Measurements from ENCODE around the gene CHN1.

CHN1 gene

GRCh38 chr2:174981331-174981730 lies 23.9 kb downstream of the CHN1 start:
- TF ChIP-seq POLR2AphosphoS5 (IDR thresholded peaks at IDR 0.05; ENCODE audit: low read depth, low read length) = no peak
- no peak for TF ChIP-seq TAF1 (IDR thresholded peaks at IDR 0.05; ENCODE audit: borderline replicate concordance, insufficient read depth, low read length)
- TF ChIP-seq REST (IDR thresholded peaks at IDR 0.05; ENCODE audit: insufficient read depth in 1 of 2, low read depth in 2 of 2, low read length in 2 of 2) = no peak
- no peak for TF ChIP-seq SIN3A (IDR thresholded peaks at IDR 0.05; ENCODE audit: borderline replicate concordance, insufficient read depth, low read length)
- TF ChIP-seq FOXP2 (optimal IDR thresholded peaks at IDR 0.05; ENCODE audit: borderline replicate concordance, extremely low read depth, extremely low read length, insufficient read depth) = no peak

GRCh38 chr2:174979996-174980395 lies 25.2 kb downstream of the CHN1 start:
- TF ChIP-seq TAF1 (IDR thresholded peaks at IDR 0.05; ENCODE audit: borderline replicate concordance, insufficient read depth, low read length) (no peak), POLR2AphosphoS5 (IDR thresholded peaks at IDR 0.05; ENCODE audit: low read depth, low read length) (no peak), SIN3A (IDR thresholded peaks at IDR 0.05; ENCODE audit: borderline replicate concordance, insufficient read depth, low read length) (no peak), REST (IDR thresholded peaks at IDR 0.05; ENCODE audit: insufficient read depth in 1 of 2, low read depth in 2 of 2, low read length in 2 of 2) (no peak), FOXP2 (optimal IDR thresholded peaks at IDR 0.05; ENCODE audit: borderline replicate concordance, extremely low read depth, extremely low read length, insufficient read depth) (no peak)

- TF ChIP-seq SIN3A (IDR thresholded peaks at IDR 0.05; ENCODE audit: borderline replicate concordance, insufficient read depth, low read length) (no peak), TAF1 (IDR thresholded peaks at IDR 0.05; ENCODE audit: borderline replicate concordance, insufficient read depth, low read length) (no peak), POLR2AphosphoS5 (IDR thresholded peaks at IDR 0.05; ENCODE audit: low read depth, low read length) (no peak), FOXP2 (optimal IDR thresholded peaks at IDR 0.05; ENCODE audit: borderline replicate concordance, extremely low read depth, extremely low read length, insufficient read depth) (no peak), REST (IDR thresholded peaks at IDR 0.05; ENCODE audit: insufficient read depth in 1 of 2, low read depth in 2 of 2, low read length in 2 of 2) (no peak)
These were observed 27.8 kb downstream of the CHN1 start for GRCh38 chr2:174977364-174977763.

- TF ChIP-seq REST (IDR thresholded peaks at IDR 0.05; ENCODE audit: insufficient read depth in 1 of 2, low read depth in 2 of 2, low read length in 2 of 2) (no peak), POLR2AphosphoS5 (IDR thresholded peaks at IDR 0.05; ENCODE audit: low read depth, low read length) (no peak), FOXP2 (optimal IDR thresholded peaks at IDR 0.05; ENCODE audit: borderline replicate concordance, extremely low read depth, extremely low read length, insufficient read depth) (no peak), SIN3A (IDR thresholded peaks at IDR 0.05; ENCODE audit: borderline replicate concordance, insufficient read depth, low read length) (no peak), TAF1 (IDR thresholded peaks at IDR 0.05; ENCODE audit: borderline replicate concordance, insufficient read depth, low read length) (no peak)
These were observed 31.1 kb downstream of the CHN1 start for GRCh38 chr2:174974131-174974530.

- TF ChIP-seq POLR2AphosphoS5 (IDR thresholded peaks at IDR 0.05; ENCODE audit: low read depth, low read length) (no peak), TAF1 (IDR thresholded peaks at IDR 0.05; ENCODE audit: borderline replicate concordance, insufficient read depth, low read length) (no peak), SIN3A (IDR thresholded peaks at IDR 0.05; ENCODE audit: borderline replicate concordance, insufficient read depth, low read length) (no peak), FOXP2 (optimal IDR thresholded peaks at IDR 0.05; ENCODE audit: borderline replicate concordance, extremely low read depth, extremely low read length, insufficient read depth) (no peak), REST (IDR thresholded peaks at IDR 0.05; ENCODE audit: insufficient read depth in 1 of 2, low read depth in 2 of 2, low read length in 2 of 2) (no peak)
These were observed 32.3 kb downstream of the CHN1 start for GRCh38 chr2:174972924-174973323.
